Stimulated activated CD4-positive, alpha-beta T cell treated with anti-CD3 and anti-CD28 coated beads, Interleukin-2, amount 100 ng/mL, for 4 hours (primary cell): ENCODE results near the gene CD28.
"Not testable (repeated sequence)": the region's sequence is repeated elsewhere in the genome, so short reads cannot be mapped to it uniquely, and the experiment has no call there.

ENCODE experiments used
- DNase-seq: peaks from one replicate; pipeline ENCODE4 v3.0.0-alpha.2; 2020; ENCODE audit warnings: low read depth

Gene CD28

DNA sequence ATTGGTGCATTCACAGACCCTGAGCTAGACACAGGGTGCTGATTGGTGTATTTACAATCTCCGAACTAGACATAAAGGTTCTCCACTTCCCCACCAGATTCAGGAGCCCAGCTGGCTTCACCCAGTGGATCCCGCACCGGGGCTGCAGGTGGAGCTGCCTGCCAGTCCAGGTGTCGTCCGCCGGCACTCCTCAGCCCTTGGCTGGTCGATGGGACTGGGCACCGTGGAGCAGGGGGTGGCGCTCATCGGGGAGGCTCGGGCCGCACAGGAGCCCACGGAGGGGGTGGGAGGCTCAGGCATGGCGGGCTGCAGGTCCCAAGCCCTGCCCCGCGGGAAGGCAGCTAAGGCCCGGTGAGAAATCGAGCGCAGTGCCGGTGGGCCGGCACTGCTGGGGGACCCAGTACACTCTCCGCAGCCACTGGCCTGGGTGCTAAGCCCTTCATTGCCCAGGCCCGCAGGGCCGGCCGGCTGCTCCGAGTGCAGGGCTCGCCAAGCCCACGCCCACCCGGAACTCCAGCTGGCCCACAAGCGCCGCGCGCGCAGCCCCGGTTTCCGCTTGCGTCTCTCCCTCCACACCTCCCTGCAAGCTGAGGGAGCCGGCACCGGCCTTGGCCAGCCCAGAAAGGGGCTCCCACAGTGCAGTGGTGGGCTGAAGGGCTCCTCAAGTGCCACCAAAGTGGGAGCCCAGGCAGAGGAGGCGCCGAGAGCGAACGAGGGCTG lies 79.1 kb downstream of the CD28 start:
- not testable (repeated sequence) for DNase-seq

DNA sequence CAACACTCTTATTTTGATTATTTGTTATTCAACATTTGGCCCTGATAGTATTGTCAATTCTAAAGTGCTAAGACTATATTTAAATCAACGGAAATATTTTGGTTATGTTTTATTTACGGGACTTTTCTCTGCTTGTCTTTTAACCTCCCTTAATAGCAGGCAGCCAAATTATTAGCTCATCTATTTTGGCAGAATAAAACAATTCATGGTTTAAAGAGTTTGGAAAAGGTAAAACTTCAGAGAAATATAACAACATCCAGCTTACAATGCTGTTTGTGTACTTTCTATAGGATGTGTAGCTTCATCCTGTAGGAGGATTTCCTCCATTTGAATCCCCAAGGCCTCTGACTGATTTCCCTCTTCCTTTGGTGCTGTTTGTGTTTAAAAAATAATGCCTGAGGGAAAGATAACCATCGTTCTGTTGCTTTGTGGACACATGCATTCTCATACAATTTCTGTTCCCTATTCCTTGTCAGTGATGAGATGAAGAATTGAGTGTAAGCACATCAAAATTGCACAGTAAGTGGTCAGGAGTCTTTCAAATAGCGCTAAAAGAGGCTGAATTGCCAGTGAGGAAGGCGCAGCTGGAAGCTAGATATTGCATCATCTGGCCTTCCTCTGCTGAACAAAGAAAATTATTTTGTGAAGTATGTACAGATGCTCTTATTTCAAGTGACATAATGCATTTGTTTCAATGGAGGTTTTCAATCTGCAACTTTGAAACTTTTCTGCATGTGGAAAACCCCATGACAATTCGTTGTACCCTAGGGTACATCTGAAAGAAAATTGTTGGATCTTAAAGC lies 80.3 kb downstream of the CD28 start:
- DNase-seq = no peak

DNA sequence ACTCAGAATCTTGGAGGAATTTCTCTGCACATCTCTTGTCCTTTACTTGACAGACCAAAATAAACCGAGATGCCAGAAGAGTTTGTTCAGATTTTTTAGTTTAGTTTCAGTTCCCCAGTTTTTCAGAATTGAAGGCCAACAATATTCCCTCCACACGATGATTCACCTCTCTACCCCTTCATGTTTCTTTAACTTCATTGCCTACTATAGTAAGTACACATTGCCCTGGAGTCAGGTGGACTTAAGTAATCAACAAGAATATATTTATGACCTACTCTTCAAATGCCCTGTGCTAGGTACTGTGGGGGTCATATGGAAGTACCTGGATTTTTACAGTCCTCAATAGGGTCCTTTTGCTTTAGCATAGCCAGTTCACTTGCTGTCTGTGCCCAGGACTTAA lies 81.5 kb downstream of the CD28 start:
- no peak for DNase-seq
